ACHN (cell line): ENCODE data around the gene SLC22A13.
"Not testable (repeated sequence)": the region's sequence is repeated elsewhere in the genome, so short reads cannot be mapped to it uniquely, and the experiment has no call there.

Source experiments
- DNase-seq: peaks from one replicate; pipeline ENCODE4 v3.0.0-alpha.2; 2015
- in situ Hi-C: cut with HindIII; loops from 2 replicates; pipeline ENCODE4 v1.10.0; 2017; ENCODE audit warnings: low sequenced_read_pairs, low pct_ligation_motif_present, low pct_unique_long_range_greater_than_20kb

SLC22A13 gene

DNA sequence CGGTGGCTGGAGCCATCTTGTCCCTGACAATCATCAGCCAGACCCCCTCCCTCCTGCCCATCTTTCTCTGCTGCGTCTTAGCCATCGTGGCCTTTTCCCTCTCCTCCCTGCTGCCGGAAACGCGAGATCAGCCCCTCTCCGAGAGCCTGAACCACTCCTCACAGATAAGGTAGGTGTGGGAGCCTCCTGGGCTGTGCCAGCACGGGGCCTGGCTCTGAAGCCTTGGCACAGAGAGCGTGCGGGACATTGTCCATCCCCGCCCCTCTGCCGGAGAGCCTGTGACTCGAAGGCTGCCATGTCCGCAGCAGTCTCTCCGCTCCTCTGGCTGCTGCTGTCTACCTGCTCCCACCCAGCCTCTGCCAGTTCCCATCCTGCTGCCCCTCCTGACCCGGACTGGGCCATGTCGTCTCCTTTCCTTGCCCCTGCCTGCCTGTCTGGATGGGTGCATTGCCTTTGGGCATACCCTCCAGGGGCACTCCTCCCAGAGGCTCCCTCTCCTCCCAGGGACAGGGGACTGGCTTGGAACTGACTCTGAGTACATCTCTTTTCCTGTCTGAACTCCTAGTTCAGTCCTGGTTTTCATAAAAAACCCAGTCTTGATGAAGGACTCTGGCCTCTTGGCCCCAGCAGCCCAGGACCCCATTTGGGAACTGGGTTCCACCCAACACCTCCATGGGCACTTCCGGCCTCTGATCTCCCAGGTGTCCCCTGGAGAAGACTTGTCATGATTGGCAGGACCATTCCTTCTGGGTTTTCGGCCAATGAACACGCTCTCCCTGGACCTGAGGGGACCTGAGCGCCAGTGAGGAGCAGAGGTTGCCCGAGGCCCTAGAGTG, 51.0 kb downstream of the SLC22A13 start:
- in situ Hi-C loops = no loop called here

DNA sequence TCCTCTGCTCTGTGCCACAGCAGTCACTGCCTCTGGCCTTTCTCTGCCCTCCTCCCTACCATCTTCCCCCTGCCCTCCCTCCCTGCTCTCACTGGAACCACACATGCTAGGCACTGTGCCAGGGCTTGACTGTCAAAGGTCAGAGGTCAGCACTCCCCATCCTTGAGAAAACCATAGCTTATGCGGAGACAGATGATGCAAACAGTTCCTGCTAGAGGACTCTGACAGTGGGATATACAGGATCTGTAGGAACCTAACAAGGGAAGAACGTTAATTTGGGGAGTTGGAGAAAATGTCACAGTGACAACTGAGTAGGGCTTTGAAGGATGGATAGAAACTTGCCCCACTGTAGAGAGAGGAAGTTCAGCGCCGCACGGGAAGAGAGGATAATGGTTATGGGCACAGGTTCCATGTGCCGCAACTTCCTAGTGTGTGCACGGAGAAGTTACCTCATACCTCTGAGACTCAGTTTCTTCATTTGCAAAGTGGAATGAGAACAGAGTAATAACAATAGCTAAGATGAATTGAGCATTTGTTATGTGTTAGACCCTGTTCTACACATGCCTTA, 51.7 kb downstream of the SLC22A13 start:
- DNase-seq = no peak
- in situ Hi-C loops = no loop called here

More for the DNA sequence above, 51.0 kb downstream of the SLC22A13 start:
- DNase-seq = no peak

DNA sequence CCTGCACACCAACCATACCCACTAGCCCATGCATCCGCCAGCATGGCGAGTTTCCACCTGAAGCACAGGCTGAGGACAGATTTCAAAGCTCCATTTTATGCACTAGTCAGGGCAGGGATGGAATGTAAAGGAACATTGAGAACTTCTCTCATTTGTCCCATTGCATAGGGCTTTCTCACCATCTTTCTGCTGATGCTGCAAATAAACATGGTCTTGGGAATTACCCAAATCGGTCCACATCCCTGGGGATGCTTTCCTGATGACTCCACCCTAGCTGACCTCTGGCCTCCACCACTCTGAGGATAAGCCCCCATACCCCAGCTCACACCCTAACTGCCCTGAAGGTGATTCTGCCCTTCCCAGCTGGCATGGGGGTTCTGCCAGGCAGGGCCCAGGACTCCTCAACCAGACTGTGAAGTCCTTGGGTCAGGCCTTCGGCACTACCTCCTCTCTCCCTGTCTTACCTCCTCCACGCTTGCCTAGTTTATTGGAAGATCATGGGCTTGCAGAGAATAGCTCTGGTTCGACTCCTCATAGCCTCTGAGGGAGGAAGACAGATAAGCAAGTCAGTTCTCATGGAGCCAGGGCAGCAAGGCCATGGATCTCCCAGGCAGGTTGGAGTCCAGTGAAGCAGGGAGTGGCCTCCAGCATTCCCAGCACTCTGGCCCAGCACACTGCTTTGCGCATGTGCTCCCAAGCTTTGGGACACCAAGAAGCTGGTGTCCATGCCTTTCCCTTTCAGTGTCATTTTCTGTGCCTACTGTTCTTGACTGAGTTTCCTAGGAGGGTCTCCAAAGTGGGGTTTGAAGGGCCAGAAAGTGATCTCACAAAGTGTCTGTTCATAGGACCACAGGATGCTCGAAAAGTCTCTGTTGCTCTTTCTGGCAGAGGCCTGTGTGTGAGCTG, 53.4 kb downstream of the SLC22A13 start:
- in situ Hi-C loops = no loop called here
- DNase-seq = no peak

DNA sequence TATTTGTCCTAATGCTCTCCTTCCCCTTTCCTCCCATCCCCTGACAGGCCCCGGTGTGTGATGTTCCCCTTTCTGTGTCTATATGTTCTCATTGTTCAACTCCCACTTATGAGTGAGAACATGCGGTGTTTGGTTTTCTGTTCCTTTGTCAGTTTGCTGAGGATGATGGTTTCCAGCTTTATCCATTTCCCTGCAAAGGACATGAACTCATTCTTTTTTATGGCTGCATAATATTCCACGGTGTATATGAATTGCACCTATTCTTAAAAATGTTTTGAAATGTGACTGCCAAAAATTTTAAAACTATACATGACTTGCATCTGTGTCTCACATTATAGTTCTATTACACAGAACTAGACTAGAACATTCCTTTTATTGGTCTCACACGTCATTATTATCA, 55.0 kb downstream of the SLC22A13 start:
- DNase-seq, in situ Hi-C loops: not testable (repeated sequence)

DNA sequence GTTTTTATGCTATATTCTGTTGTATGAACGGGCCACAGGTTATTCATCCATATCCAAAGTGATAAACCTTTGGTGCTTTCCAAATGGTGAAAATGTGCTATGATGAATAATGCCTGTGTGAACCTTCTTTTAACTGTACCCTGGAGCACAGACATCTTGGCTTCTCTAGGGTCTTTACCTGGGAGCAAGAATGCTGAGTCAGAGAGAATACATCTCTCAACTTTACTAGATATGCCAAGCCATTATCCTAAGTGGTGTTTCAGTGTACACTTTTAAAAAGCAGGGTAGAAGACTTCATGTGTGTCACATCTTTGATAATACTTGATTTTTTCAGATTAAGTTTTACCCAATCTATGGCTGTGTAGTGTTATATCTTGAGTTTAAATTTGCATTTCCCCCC, 57.4 kb downstream of the SLC22A13 start:
- in situ Hi-C loops = no loop called here
- DNase-seq = no peak

DNA sequence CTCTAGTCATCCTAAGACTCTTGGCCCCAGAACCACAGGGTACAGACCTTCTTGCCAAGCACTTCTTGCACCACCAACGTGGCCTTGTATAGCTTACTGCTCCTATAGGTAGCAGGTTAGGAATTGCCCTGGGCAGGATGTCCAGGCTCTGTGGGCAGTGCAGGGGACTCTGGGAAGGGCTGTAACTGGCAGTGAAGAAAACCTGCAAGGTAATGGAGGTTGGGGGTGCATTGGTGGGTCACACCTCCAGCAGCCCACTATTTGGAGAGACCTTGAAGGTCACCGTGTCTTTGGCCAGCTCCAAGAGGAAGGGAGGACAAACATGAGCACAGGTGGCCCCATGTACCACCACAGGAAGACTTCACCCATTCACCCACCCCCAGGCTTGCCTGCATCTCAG, 59.6 kb downstream of the SLC22A13 start:
- no peak for DNase-seq

DNA sequence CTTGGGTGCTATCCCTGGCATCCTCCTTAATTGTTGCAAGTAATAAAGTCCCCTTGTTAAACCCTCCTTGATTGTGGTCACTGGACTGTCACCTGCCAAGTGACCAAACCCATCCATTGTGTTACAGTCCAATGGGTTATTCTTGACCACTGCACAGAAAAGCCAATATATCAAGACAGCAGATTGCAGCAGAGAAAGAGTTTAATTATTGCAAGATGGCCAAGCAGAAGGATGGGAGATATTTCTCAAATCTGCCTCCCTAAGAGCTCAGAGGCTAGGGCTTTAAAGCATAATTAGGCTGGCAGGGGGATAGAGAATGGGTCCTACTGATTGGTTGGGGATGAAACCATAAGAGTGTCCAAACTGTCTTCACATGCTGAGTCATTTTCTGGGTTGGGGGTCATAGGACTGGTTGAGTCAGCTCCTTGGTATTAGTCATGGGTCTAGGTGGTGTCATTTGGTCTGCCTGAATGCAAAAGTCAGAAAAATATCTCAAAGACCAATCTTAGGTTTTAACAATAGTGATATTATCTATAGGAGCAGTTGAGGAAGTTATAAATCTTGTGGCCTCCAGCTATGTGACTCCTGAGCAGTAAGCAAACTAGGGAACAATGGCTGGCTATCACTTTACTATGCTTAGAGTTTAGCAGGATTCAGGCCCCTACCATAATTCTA, 61.9 kb downstream of the SLC22A13 start:
- in situ Hi-C loops = no loop called here
- no peak for DNase-seq

More for the DNA sequence above, 59.6 kb downstream of the SLC22A13 start:
- in situ Hi-C loops = no loop called here
